HG02759 (cell line): ENCODE measurements around the gene CACNA2D3.
"Not testable (repeated sequence)": the region's sequence is repeated elsewhere in the genome, so short reads cannot be mapped to it uniquely, and the experiment has no call there.

Experiments used
- ATAC-seq: cut with Tn5 transposase; IDR thresholded peaks from one replicate; pipeline ENCODE4 v1.9.1; 2021; ENCODE audit warnings: mild to moderate bottlenecking, moderate library complexity; ENCODE audit not compliant: unreplicated experiment

CACNA2D3 gene

DNA sequence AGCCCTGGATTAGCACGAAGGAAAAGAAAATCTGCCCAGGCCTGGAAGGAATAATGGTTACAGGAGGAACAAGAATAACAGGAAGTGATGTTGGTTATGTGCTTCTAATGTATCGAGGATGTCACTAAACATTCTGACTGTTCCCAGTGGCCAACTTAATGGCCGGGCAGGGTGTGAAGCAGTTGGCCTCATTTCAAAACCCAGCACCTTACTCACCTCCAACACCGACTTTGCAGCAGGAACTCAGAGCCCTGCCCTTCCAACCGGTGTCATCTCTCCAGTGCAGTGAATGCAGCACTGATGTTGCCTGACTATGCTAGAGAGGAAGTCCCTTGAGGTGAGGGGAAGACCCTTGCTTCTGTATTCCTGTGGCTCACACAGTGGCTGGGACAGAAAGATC lies 967.9 kb downstream of the CACNA2D3 start:
- ATAC-seq, result no peak

DNA sequence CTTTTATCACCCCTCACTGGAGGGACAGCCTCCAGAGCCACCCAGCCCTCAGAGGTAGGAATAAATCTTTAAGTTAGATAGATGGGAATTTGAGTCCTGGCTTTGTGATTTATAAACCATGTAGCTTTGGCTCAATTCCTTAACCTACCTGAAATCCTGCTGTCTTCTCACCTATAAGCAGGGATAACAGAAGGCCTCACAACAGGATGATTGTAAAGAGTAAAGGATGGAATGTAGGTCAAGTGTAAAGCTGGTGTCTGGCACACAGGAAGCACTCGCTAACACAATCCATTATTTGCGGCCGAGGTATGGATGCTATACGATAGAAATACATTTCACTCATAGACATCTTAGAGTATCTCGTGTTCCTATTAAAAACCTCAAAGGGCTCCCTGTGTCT lies 968.4 kb downstream of the CACNA2D3 start:
- ATAC-seq, result no peak

DNA sequence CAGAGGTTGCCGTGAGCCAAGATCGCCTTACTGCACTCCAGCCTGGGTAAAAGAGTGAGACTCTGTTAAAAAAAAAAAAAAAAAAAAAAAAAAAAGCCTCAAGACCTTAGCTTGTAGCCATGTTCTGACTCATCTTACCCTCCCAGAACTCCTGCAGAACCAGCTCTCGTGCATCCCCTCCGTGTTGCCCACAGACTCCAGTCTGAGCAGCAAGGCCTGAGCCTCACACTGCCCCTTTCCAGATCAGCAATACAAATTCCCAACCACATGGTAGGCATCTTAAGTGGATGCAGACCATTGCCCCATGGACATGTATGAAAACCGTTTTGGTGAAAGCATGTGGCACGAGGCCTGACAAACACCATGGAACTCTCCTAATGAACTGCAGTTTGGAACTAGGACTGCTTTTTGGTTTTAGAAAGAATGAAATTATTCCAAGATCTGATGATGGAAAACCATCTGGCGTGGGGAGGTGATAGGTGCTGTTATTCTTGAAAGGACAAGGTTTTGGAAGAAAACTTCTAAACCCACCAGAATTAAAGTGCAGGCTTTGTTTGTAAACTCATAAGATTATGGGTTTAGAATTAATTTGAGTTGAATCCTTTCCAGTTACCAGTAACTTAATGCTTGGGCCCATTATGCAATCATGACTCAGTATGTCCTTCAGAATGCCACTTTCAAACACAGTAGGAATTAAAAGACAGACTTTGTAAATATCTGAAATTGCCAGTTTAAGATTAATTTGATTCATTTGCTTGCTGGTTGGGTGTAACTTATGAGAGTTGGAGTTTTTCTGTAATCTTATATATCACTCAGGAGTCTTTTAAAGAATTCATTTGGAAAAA lies 969.3 kb downstream of the CACNA2D3 start:
- ATAC-seq, result no peak

- no peak for ATAC-seq
These were observed 972.3 kb downstream of the CACNA2D3 start for GRCh38 chr3:55094676-55095075.

- ATAC-seq, result no peak
These were observed 975.1 kb downstream of the CACNA2D3 start for GRCh38 chr3:55097441-55097840.

GRCh38 chr3:55105647-55106046 lies 983.3 kb downstream of the CACNA2D3 start:
- ATAC-seq, result no peak

DNA sequence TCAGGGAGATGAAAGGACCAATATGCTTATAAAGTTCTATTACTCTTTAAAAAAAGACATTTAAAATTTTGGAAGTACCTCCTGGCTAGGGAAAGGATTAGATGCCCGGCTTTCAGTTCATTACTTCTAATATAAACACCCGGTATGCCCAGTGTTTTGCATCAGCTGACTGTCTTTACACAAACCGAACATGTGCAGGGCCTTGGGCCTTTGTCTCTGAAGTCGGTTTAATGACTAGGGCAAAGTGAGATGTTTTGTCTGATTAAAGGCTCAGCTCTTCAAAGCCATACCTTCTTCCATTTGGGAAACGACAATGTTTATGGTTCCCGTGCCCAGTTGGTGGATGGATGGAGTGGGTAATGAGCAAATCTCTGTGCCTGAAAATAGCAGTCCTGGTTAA lies 984.8 kb downstream of the CACNA2D3 start:
- ATAC-seq, result no peak

DNA sequence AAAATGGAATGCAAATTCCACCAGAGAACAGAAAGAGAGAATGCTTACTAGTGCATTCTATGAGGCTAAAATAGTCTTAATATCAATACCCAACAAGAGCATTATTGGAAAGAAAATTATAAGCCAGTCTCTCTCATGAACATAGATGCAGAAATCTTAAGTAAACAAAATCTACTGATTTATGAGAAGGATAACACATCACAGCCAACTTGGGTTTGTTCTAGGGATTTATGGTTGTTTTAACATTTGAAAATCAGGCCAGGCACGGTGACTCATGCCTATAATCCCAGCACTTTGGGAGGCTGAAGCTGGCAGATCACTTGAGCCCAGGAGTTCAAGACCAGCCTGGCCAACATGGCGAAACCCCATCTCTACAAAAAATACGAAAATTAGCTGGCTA lies 989.6 kb downstream of the CACNA2D3 start:
- not testable (repeated sequence) for ATAC-seq

- ATAC-seq, result no peak
These were observed 996.1 kb downstream of the CACNA2D3 start for GRCh38 chr3:55118451-55118850.

- no peak for ATAC-seq
These were observed 996.9 kb downstream of the CACNA2D3 start for GRCh38 chr3:55119268-55119667.

DNA sequence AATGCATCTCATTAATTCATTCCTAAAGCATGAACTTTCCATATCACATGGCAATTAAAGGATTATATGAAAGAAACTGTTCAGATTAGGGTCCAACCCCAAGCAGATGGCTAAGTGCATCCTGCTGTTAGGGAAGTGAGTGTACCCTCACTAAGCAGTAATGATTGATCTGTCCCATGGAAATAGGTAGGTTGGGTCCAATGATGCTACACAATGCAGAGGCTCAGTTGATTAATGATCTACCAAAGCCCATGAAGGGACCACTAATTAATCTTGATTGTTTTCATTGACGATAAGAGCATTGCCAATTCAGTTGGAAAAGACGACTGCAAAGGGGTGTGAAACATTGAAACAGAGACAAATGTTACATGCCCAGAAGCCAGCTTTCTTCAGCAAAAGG lies 1000.0 kb downstream of the CACNA2D3 start:
- no peak for ATAC-seq
